ENCODE data around the gene KIF1B. TPM values are rescaled to one million over a fixed set of nuclear protein-coding genes. Genes with fewer than 3 reads are reported as not detected.
A peak's percentile ranks its signal among the peaks of the same experiment; 100 is the strongest.
"Not testable (repeated sequence)": the region's sequence is repeated elsewhere in the genome, so short reads cannot be mapped to it uniquely, and the experiment has no call there.

KIF1B gene
- total RNA-seq, 2 experiments from 2014 or later: 7.9 to 9.7 TPM

DNA sequence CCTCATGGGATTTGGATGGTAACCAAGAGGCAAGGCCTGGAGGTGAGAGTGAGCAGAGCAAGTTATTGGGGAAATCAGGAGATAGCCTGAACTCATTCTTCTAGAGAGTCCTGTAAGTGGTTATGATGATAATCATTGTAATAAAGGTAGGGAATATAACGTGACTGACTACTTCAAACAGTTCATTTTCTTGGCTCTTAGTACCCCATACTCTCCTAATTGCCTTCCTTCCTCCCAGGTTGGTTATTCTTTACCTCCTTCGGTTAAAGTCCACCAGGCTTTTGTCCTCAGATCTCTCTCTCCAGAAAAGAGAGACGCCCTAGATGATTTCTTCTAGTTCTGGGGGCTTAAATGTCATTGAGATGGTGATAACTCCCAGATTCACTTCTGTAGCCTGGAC is 35.3 kb downstream of the KIF1B start:
- Histone ChIP-seq H3K9me3 (ENCODE audit: control insufficient read depth in 1 of 2, insufficient read depth in 1 of 2, low read length in 2 of 2) (no peaks in the 10 kb centered on the region), H3K27ac (ENCODE audit: low read depth in 1 of 2, low read length in 2 of 2) (no peak overlapping the region), H3K4me1 (ENCODE audit: insufficient read depth, low read length) (peaks cover 2% of the 10 kb centered on the region), H3K27me3 (ENCODE audit: control insufficient read depth in 1 of 2, insufficient read depth in 2 of 2, low read length in 2 of 2) (no peaks in the 10 kb centered on the region), H3K36me3 (ENCODE audit: insufficient read depth, low read length) (no peaks in the 10 kb centered on the region), H3K4me3 (ENCODE audit: low read length) (no peak overlapping the region)
- TF ChIP-seq, protein P1, sequence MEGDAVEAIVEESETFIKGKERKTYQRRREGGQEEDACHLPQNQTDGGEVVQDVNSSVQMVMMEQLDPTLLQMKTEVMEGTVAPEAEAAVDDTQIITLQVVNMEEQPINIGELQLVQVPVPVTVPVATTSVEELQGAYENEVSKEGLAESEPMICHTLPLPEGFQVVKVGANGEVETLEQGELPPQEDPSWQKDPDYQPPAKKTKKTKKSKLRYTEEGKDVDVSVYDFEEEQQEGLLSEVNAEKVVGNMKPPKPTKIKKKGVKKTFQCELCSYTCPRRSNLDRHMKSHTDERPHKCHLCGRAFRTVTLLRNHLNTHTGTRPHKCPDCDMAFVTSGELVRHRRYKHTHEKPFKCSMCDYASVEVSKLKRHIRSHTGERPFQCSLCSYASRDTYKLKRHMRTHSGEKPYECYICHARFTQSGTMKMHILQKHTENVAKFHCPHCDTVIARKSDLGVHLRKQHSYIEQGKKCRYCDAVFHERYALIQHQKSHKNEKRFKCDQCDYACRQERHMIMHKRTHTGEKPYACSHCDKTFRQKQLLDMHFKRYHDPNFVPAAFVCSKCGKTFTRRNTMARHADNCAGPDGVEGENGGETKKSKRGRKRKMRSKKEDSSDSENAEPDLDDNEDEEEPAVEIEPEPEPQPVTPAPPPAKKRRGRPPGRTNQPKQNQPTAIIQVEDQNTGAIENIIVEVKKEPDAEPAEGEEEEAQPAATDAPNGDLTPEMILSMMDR (IDR thresholded peaks at IDR 0.05): no peak
- POLR2A ChIA-PET: no interaction called here
- intact Hi-C loops (cut with DNase I, micrococcal nuclease): no loop called here
- no peaks in the 10 kb centered on the region for H3K27me3 Mint-ChIP-seq
- DNase-seq (no peak), ATAC-seq (ENCODE audit: poor library complexity) (no peak)
- no peak overlapping the region for H3K4me3 Mint-ChIP-seq
- H3K36me3 Mint-ChIP-seq (ENCODE audit: low read depth): no peaks in the 10 kb centered on the region
- H3K9me3 Mint-ChIP-seq: no peaks in the 10 kb centered on the region
- no peak overlapping the region for H3K27ac Mint-ChIP-seq
- CTCF ChIA-PET: no interaction called here
- no peaks in the 10 kb centered on the region for H3K4me1 Mint-ChIP-seq (ENCODE audit: low read depth)

GRCh38 chr1:10249808-10250457 is 39.6 kb downstream of the KIF1B start:
- H3K9me3 ChIP-seq (ENCODE audit: control insufficient read depth in 1 of 2, insufficient read depth in 1 of 2, low read length in 2 of 2): no peaks in the 10 kb centered on the region
- H3K36me3 ChIP-seq (ENCODE audit: insufficient read depth, low read length): no peaks in the 10 kb centered on the region
- Mint-ChIP-seq H3K36me3 (ENCODE audit: low read depth) (no peaks in the 10 kb centered on the region), H3K27me3 (no peaks in the 10 kb centered on the region), H3K4me3 (no peak overlapping the region), H3K27ac (no peak overlapping the region), H3K4me1 (ENCODE audit: low read depth) (peaks cover 5% of the 10 kb centered on the region), H3K9me3 (no peaks in the 10 kb centered on the region)
- no peaks in the 10 kb centered on the region for H3K27me3 ChIP-seq (ENCODE audit: control insufficient read depth in 1 of 2, insufficient read depth in 2 of 2, low read length in 2 of 2)
- H3K27ac ChIP-seq (ENCODE audit: low read depth in 1 of 2, low read length in 2 of 2): no peak overlapping the region
- POLR2A ChIA-PET: interaction anchor here (1.0 kb wide), 1 partner anchor 20 kb away, joined by 3 read pairs; no protein-coding TSS in a partner anchor
- ATAC-seq (ENCODE audit: poor library complexity): no peak
- no peaks in the 10 kb centered on the region for H3K4me1 ChIP-seq (ENCODE audit: insufficient read depth, low read length)
- DNase-seq: no peak
- no peak overlapping the region for H3K4me3 ChIP-seq (ENCODE audit: low read length)
- CTCF ChIA-PET: no interaction called here
- intact Hi-C loops (cut with DNase I, micrococcal nuclease): no loop called here
- TF ChIP-seq, protein P1 (IDR thresholded peaks at IDR 0.05): no peak

- POLR2A ChIA-PET: no interaction called here
- Mint-ChIP-seq H3K27ac (no peak overlapping the region), H3K9me3 (no peaks in the 10 kb centered on the region), H3K4me3 (no peak overlapping the region), H3K4me1 (ENCODE audit: low read depth) (peaks cover 5% of the 10 kb centered on the region), H3K36me3 (ENCODE audit: low read depth) (no peaks in the 10 kb centered on the region), H3K27me3 (no peaks in the 10 kb centered on the region)
- TF ChIP-seq, protein P1 (IDR thresholded peaks at IDR 0.05): no peak
- Histone ChIP-seq H3K4me1 (ENCODE audit: insufficient read depth, low read length) (no peaks in the 10 kb centered on the region), H3K9me3 (ENCODE audit: control insufficient read depth in 1 of 2, insufficient read depth in 1 of 2, low read length in 2 of 2) (no peaks in the 10 kb centered on the region), H3K27ac (ENCODE audit: low read depth in 1 of 2, low read length in 2 of 2) (no peak overlapping the region), H3K27me3 (ENCODE audit: control insufficient read depth in 1 of 2, insufficient read depth in 2 of 2, low read length in 2 of 2) (no peaks in the 10 kb centered on the region), H3K36me3 (ENCODE audit: insufficient read depth, low read length) (no peaks in the 10 kb centered on the region), H3K4me3 (ENCODE audit: low read length) (no peak overlapping the region)
- CTCF ChIA-PET: no interaction called here
- intact Hi-C loops (cut with DNase I, micrococcal nuclease): no loop called here
- ATAC-seq (ENCODE audit: poor library complexity): no peak
- no peak for DNase-seq
Measured at GRCh38 chr1:10250663-10251062, 40.3 kb downstream of the KIF1B start.

DNA sequence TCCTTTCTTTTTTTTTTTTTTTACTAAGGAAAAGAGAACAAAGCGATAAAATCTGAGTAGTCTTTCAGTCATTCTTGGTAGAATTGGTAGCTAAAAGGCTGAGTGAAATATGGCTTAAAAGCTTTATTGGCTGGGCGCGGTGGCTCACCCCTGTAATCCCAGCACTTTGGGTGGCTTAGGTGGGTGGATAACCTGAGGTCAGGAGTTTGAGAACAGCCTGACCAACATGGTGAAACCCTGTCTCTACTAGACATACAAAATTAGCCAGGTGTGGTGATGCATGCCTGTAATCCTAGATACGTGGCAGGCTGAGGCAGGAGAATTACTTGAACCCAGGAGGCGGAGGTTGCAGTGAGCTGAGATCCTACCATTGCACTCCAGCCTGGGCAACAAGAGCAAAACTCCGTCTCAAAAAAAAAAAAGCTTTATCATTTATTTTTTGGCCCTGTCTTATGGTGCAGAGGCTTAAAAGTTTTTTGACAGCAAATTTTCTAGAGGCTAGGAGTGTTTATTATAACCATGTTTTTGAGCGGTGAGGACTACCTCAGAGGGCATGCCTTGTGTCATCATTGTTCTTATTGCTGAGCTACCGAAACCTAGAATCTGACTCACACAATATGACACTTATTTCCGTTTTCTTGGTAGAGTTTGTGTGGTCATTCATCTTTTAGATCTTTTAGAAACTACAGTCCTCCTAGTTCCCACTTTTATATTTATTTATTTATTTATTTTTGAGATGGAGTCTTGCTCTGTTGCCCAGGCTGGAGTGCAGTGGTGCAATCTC is 41.1 kb downstream of the KIF1B start:
- H3K27me3 ChIP-seq (ENCODE audit: control insufficient read depth in 1 of 2, insufficient read depth in 2 of 2, low read length in 2 of 2); POLR2A ChIA-PET; CTCF ChIA-PET; H3K4me3 Mint-ChIP-seq; H3K36me3 Mint-ChIP-seq (ENCODE audit: low read depth); H3K9me3 ChIP-seq (ENCODE audit: control insufficient read depth in 1 of 2, insufficient read depth in 1 of 2, low read length in 2 of 2); H3K9me3 Mint-ChIP-seq; H3K36me3 ChIP-seq (ENCODE audit: insufficient read depth, low read length); ATAC-seq (ENCODE audit: poor library complexity); H3K4me1 ChIP-seq (ENCODE audit: insufficient read depth, low read length); H3K4me1 Mint-ChIP-seq (ENCODE audit: low read depth); intact Hi-C loops (cut with DNase I, micrococcal nuclease); H3K27me3 Mint-ChIP-seq; H3K4me3 ChIP-seq (ENCODE audit: low read length); H3K27ac ChIP-seq (ENCODE audit: low read depth in 1 of 2, low read length in 2 of 2); H3K27ac Mint-ChIP-seq: not testable (repeated sequence)
- DNase-seq: peak in 2 of 14 experiments; percentile 11 to 20
